H1 (cell line): Measurements from ENCODE around the gene COMMD1. TPM values are rescaled to one million over a fixed set of nuclear protein-coding genes. Genes with fewer than 3 reads are reported as not detected.

Experiments used
- CTCF ChIA-PET: fragments of 300-600 bp; sonication (Branson Sonifier 250); formaldehyde crosslinking; loops from one replicate; lab custom pipeline; 2021; ENCODE audit not compliant: partially characterized antibody; lab: Charles Lee
- POLR2A ChIA-PET: fragments of 300-600 bp; sonication (Branson Sonifier 250); formaldehyde crosslinking; loops from one replicate; lab custom pipeline; 2021; ENCODE audit warnings: inconsistent platforms; ENCODE audit not compliant: partially characterized antibody; lab: Charles Lee
- DNase-seq, 2 experiments: peaks; one replicate each; pipeline versions ENCODE4 v3.0.0 to v3.0.0-alpha.2; 2010 to 2022; ENCODE audit warnings: low spot score in 2 of 2, low read depth in 1 of 2, mixed read lengths in 1 of 2
- FAIRE-seq: peaks from 2 replicates; lab custom pipeline; 2011; peaks lifted over from hg19 to GRCh38; lab: Jason Lieb, UNC
- H2AFZ ChIP-seq: 2 replicates; pipeline ENCODE4 v1.8.1; 2012; ENCODE audit warnings: low read length, inconsistent platforms
- H2AK5ac ChIP-seq: 2 replicates; pipeline ENCODE4 v1.6.1; 2013; ENCODE audit warnings: low read depth, low read length
- H2BK120ac ChIP-seq: replicated peaks from 2 replicates; pipeline ENCODE3; 2013; ENCODE audit warnings: low read depth, low read length, inconsistent platforms
- H2BK12ac ChIP-seq: 2 replicates; pipeline ENCODE4 v1.6.1; 2013; ENCODE audit warnings: low read depth, low read length
- H2BK15ac ChIP-seq: 2 replicates; pipeline ENCODE4 v1.6.1; 2013; ENCODE audit warnings: low read length
- H2BK20ac ChIP-seq: 2 replicates; pipeline ENCODE4 v1.6.1; 2013; ENCODE audit warnings: low read length
- H2BK5ac ChIP-seq: 2 replicates; pipeline ENCODE4 v1.6.1; 2013; ENCODE audit warnings: low read depth, low read length
- H3K14ac ChIP-seq: 2 replicates; pipeline ENCODE4 v1.6.1; 2013; ENCODE audit warnings: inconsistent platforms; ENCODE audit not compliant: insufficient read length
- H3K18ac ChIP-seq: 2 replicates; pipeline ENCODE4 v1.6.1; 2013; ENCODE audit warnings: low read length; ENCODE audit errors: extremely low read depth
- H3K23ac ChIP-seq: 2 replicates; pipeline ENCODE4 v1.6.1; 2013; ENCODE audit warnings: inconsistent platforms; ENCODE audit not compliant: insufficient read length
- H3K23me2 ChIP-seq: 2 replicates; pipeline ENCODE4 v1.6.1; 2013; ENCODE audit warnings: low read depth, low read length
- H3K27ac ChIP-seq: 2 replicates; pipeline ENCODE4 v1.6.1; 2011; ENCODE audit warnings: low read depth, low read length, inconsistent platforms
- H3K27me3 ChIP-seq, 4 experiments: replicated peaks in 1 of 4; 1 replicate in 1 of 4; 2 replicates in 3 of 4; pipeline versions ENCODE4 v1.6.1 to v1.8.1; 2011 to 2013; ENCODE audit warnings: low read length in 3 of 4, mild to moderate bottlenecking in 3 of 4, inconsistent platforms in 2 of 4, mixed read lengths in 2 of 4, moderate library complexity in 1 of 4; ENCODE audit not compliant: control insufficient read depth in 3 of 4, insufficient read depth in 3 of 4; ENCODE audit errors: extremely low read depth in 1 of 4
- H3K36me3 ChIP-seq, 4 experiments: 2 replicates each; pipeline versions ENCODE4 v1.6.1 to v1.8.1; 2011 to 2013; ENCODE audit warnings: mild to moderate bottlenecking in 4 of 4, low read length in 3 of 4, moderate library complexity in 2 of 4, control low read depth in 1 of 4, inconsistent platforms in 1 of 4; ENCODE audit not compliant: insufficient read depth in 4 of 4, control insufficient read depth in 2 of 4
- H3K4ac ChIP-seq: replicated peaks from 2 replicates; pipeline ENCODE3; 2013; ENCODE audit warnings: low read length, low read depth, mixed read lengths, inconsistent platforms; ENCODE audit not compliant: insufficient read length
- H3K4me1 ChIP-seq, 4 experiments: replicated peaks in 1 of 4; 1 replicate in 1 of 4; 2 replicates in 3 of 4; pipeline versions ENCODE4 v1.6.1 to v1.8.1; 2011 to 2013; ENCODE audit warnings: low read length in 3 of 4, inconsistent platforms in 2 of 4, mixed read lengths in 1 of 4; ENCODE audit not compliant: insufficient read depth in 4 of 4, control insufficient read depth in 3 of 4
- H3K4me2 ChIP-seq, 2 experiments: 2 replicates each; pipeline versions ENCODE4 v1.6.1 to v1.8.1; 2011 to 2013; ENCODE audit warnings: low read depth in 2 of 2, low read length in 2 of 2, control low read depth in 1 of 2, inconsistent platforms in 1 of 2, mild to moderate bottlenecking in 1 of 2; ENCODE audit not compliant: insufficient read depth in 1 of 2
- H3K4me3 ChIP-seq, 4 experiments: fragments of 200-600, 300-600 bp in 1 of 4; sonication (generic), shearing (Covaris generic), sonication (Bioruptor Twin) in 1 of 4; 2 replicates each; pipeline versions ENCODE4 v1.5.1 to v1.8.1; 2011 to 2016; ENCODE audit warnings: low read length in 4 of 4, low read depth in 3 of 4, control low read depth in 2 of 4, inconsistent platforms in 2 of 4, mild to moderate bottlenecking in 2 of 4, mixed read lengths in 1 of 4, moderate library complexity in 1 of 4; ENCODE audit not compliant: insufficient read depth in 2 of 4; ENCODE audit errors: extremely low read depth in 1 of 4
- H3K56ac ChIP-seq: replicated peaks from 2 replicates; pipeline ENCODE3; 2013; ENCODE audit warnings: low read depth, mild to moderate bottlenecking, mixed read lengths, low read length, inconsistent platforms; ENCODE audit not compliant: insufficient read length
- H3K79me1 ChIP-seq: 2 replicates; pipeline ENCODE4 v1.6.1; 2013; ENCODE audit warnings: low read depth, low read length, control low read depth
- H3K79me2 ChIP-seq, 2 experiments: 2 replicates each; pipeline versions ENCODE4 v1.6.1 to v1.8.1; 2012 to 2013; ENCODE audit warnings: low read length in 2 of 2, mild to moderate bottlenecking in 2 of 2, inconsistent platforms in 1 of 2; ENCODE audit not compliant: insufficient read depth in 2 of 2, control insufficient read depth in 1 of 2
- H3K9ac ChIP-seq, 4 experiments: replicated peaks in 1 of 4; 1 replicate in 1 of 4; 2 replicates in 3 of 4; pipeline versions ENCODE4 v1.6.1 to v1.8.1; 2011 to 2013; ENCODE audit warnings: low read depth in 3 of 4, low read length in 3 of 4, control low read depth in 2 of 4, mild to moderate bottlenecking in 2 of 4, moderate library complexity in 2 of 4, inconsistent platforms in 1 of 4; ENCODE audit errors: extremely low read depth in 1 of 4
- H3K9me3 ChIP-seq, 2 experiments: 2 replicates each; pipeline versions ENCODE4 v1.6.1 to v1.8.1; 2012 to 2013; ENCODE audit warnings: mild to moderate bottlenecking in 2 of 2, moderate library complexity in 2 of 2, control low read depth in 1 of 2, inconsistent platforms in 1 of 2, low read depth in 1 of 2, low read length in 1 of 2, mixed read lengths in 1 of 2; ENCODE audit not compliant: insufficient read depth in 2 of 2
- H4K20me1 ChIP-seq, 2 experiments: replicated peaks in 1 of 2; 2 replicates each; pipeline versions ENCODE3 to v1.8.1; 2011 to 2013; ENCODE audit warnings: inconsistent platforms in 2 of 2, low read length in 2 of 2, mild to moderate bottlenecking in 1 of 2; ENCODE audit not compliant: insufficient read depth in 2 of 2, control insufficient read depth in 1 of 2
- H4K5ac ChIP-seq: 2 replicates; pipeline ENCODE4 v1.6.1; 2013; ENCODE audit warnings: low read length, low read depth, mixed read lengths, inconsistent platforms; ENCODE audit not compliant: insufficient read length
- H4K8ac ChIP-seq: 2 replicates; pipeline ENCODE4 v1.8.0; 2013; ENCODE audit warnings: mild to moderate bottlenecking, moderate library complexity, low read length, inconsistent platforms; ENCODE audit not compliant: insufficient read depth; ENCODE audit errors: extremely low read depth
- H4K91ac ChIP-seq: replicated peaks from 2 replicates; pipeline ENCODE3; 2013; ENCODE audit warnings: low read length, mixed read lengths, inconsistent platforms; ENCODE audit not compliant: insufficient read length
- CEBPB ChIP-seq: IDR thresholded peaks from 2 replicates; pipeline ENCODE4 v1.6.1; 2012; ENCODE audit warnings: low read depth, low read length
- EGR1 ChIP-seq: IDR thresholded peaks from 2 replicates; pipeline ENCODE4 v1.6.1; 2011; ENCODE audit warnings: low read depth, low read length, borderline replicate concordance
- JUN ChIP-seq: IDR thresholded peaks from 2 replicates; pipeline ENCODE4 v1.6.1; 2011; ENCODE audit warnings: low read depth, mild to moderate bottlenecking, improper control_type of control experiment, low read length
- NANOG ChIP-seq: IDR thresholded peaks from 2 replicates; pipeline ENCODE4 v1.6.1; 2011; ENCODE audit warnings: low read length, low read depth, mild to moderate bottlenecking, inconsistent platforms; ENCODE audit not compliant: insufficient read depth, poor library complexity, severe bottlenecking
- NRF1 ChIP-seq: IDR thresholded peaks from 2 replicates; pipeline ENCODE4 v1.6.1; 2011; ENCODE audit warnings: mild to moderate bottlenecking, low read depth, low read length, improper control_type of control experiment
- RXRA ChIP-seq: IDR thresholded peaks from 2 replicates; pipeline ENCODE4 v1.6.1; 2011; ENCODE audit warnings: low read depth, mild to moderate bottlenecking, low read length, moderate library complexity; ENCODE audit not compliant: insufficient read depth
- polyA plus RNA-seq, 7 experiments: library from polyadenylated mRNA; depleted of rRNA in 3 of 7; stranded (reverse) in 5 of 7; unstranded in 2 of 7; fragments of >200 nt in 5 of 7; fragments of 200-250 nt in 2 of 7; gene quantifications; 1 replicate in 5 of 7; 2 replicates in 1 of 7; 4 replicates in 1 of 7; pipeline versions ENCODE4 v1.2.1 to v1.2.3, GENCODE V29; 2011 to 2013; ENCODE audit warnings: missing spikeins in 2 of 7, mixed read lengths in 2 of 7
- total RNA-seq: library from RNA; stranded (reverse); fragmentation: NEBNext Ultra II Directional; extraction: Animal tissue kit (Norgen Biotek cat#: 25700); gene quantifications from 2 replicates; pipeline ENCODE4 v1.2.1, GENCODE V29; 2021

The COMMD1 gene
- total and polyA plus RNA-seq, 2 of the 8 experiments (the other 6 are each of a cell fraction or from before 2014, with no cell fraction given), result 23.5 to 28.3 TPM

GRCh38 chr2:62119311-62119974 is 214.0 kb downstream of the COMMD1 start:
- Histone ChIP-seq H3K27me3 (no peaks in the 10 kb centered on the region), H2BK120ac (no peak overlapping the region), H3K4me1 (peaks cover 0 to 3% (median 1%) of the 10 kb centered on the region in 4 experiments; a peak in 2 of 7 replicates), H2AK5ac (no peak overlapping the region), H3K9me3 (no peaks in the 10 kb centered on the region), H3K79me1 (no peaks in the 10 kb centered on the region), H3K79me2 (no peaks in the 10 kb centered on the region), H3K4me3 (no peak overlapping the region), H3K23ac (no peak overlapping the region), H4K20me1 (no peaks in the 10 kb centered on the region), H3K14ac (no peak overlapping the region), H3K18ac (no peak overlapping the region), H4K5ac (no peak overlapping the region), H4K8ac (no peak overlapping the region), H3K23me2 (no peaks in the 10 kb centered on the region), H2BK12ac (no peak overlapping the region), H2BK15ac (no peak overlapping the region), H3K36me3 (no peaks in the 10 kb centered on the region), H2AFZ (no peak overlapping the region), H2BK20ac (no peak overlapping the region), H3K4ac (no peak overlapping the region), H3K27ac (no peak overlapping the region), H3K4me2 (no peak overlapping the region), H2BK5ac (no peak overlapping the region), H3K9ac (no peak overlapping the region), H3K56ac (no peak overlapping the region), H4K91ac (no peak overlapping the region)
- POLR2A ChIA-PET, result no interaction called here
- CTCF ChIA-PET, result no interaction called here
- TF ChIP-seq CEBPB (no peak), RXRA (no peak), EGR1 (no peak), JUN (no peak), NANOG (no peak), NRF1 (no peak)
- no peak for FAIRE-seq
- DNase-seq, result no peak
